ENCODE data around the gene FRZB.

- no peak for TF ChIP-seq CTCF (IDR thresholded peaks at IDR 0.05; ENCODE audit: low read length)
- TF ChIP-seq EZH2phosphoT487 (IDR thresholded peaks at IDR 0.05; ENCODE audit: low read length), result no peak
- no peak for TF ChIP-seq EZH2 (optimal IDR thresholded peaks at IDR 0.05; ENCODE audit: low read depth, low read length)
Measured at GRCh38 chr2:182845794-182846417, 20.5 kb downstream of the FRZB start.
